ENCODE data around the gene SEPTIN8.

- TF ChIP-seq CTCF (IDR thresholded peaks at IDR 0.05), result no peak
- no peak for TF ChIP-seq POLR2A (IDR thresholded peaks at IDR 0.05)
Observed at GRCh38 chr5:132779961-132780360, 2.9 kb upstream of the SEPTIN8 start.
